HepG2 (cell line): Measurements from ENCODE around the gene DYSF. TPM values are rescaled to one million over a fixed set of nuclear protein-coding genes. Genes with fewer than 3 reads are reported as not detected.

Experiments
- CCDC6 ChIP-seq: sonication (generic); formaldehyde crosslinking; IDR thresholded peaks from 2 replicates; pipeline ENCODE4 v1.8.1; 2022; ENCODE audit warnings: mild to moderate bottlenecking, missing genetic modification reagents, moderate library complexity
- CREBL2 ChIP-seq: sonication (generic); formaldehyde crosslinking; IDR thresholded peaks from 2 replicates; pipeline ENCODE4 v1.8.1; 2023; ENCODE audit warnings: missing genetic modification reagents, mild to moderate bottlenecking, borderline replicate concordance
- ETV5 ChIP-seq: IDR thresholded peaks from 2 replicates; pipeline ENCODE4 v1.6.1; 2018; ENCODE audit warnings: missing biosample characterization, missing genetic modification reagents, inconsistent platforms, borderline replicate concordance
- KAT2B ChIP-seq: fragments of 150-350 bp; IDR thresholded peaks from 2 replicates; pipeline ENCODE4 v1.6.1; 2014; ENCODE audit warnings: low read depth, low read length, borderline replicate concordance
- POLR2AphosphoS2 ChIP-seq: IDR thresholded peaks from 2 replicates; pipeline ENCODE4 v1.6.1; 2011; ENCODE audit warnings: low read depth, low read length, improper control_type of control experiment
- PTBP1 ChIP-seq: fragments of 200-400 bp; formaldehyde crosslinking; IDR thresholded peaks from 2 replicates; pipeline ENCODE4 v1.6.1; 2018; ENCODE audit warnings: low read length, low read depth; ENCODE audit not compliant: poor library complexity, severe bottlenecking
- RERE ChIP-seq: IDR thresholded peaks from 2 replicates; pipeline ENCODE4 v1.6.1; 2016; ENCODE audit warnings: low read depth, missing genetic modification reagents, missing compliant biosample characterization
- ZBTB39 ChIP-seq: sonication (generic); formaldehyde crosslinking; IDR thresholded peaks from 2 replicates; pipeline ENCODE4 v1.5.0; 2020; ENCODE audit warnings: missing genetic modification reagents
- ZNF263 ChIP-seq: sonication (generic); formaldehyde crosslinking; IDR thresholded peaks from 2 replicates; pipeline ENCODE4 v1.4.0; 2020; ENCODE audit warnings: missing genetic modification reagents
- ZNF331 ChIP-seq: sonication (generic); formaldehyde crosslinking; IDR thresholded peaks from 2 replicates; pipeline ENCODE4 v1.4.0; 2020; ENCODE audit warnings: missing genetic modification reagents
- ZNF816 ChIP-seq: sonication (generic); formaldehyde crosslinking; IDR thresholded peaks from 2 replicates; pipeline ENCODE4 v1.8.0; 2022; ENCODE audit warnings: missing genetic modification reagents, mild to moderate bottlenecking, borderline replicate concordance
- polyA plus RNA-seq, 8 experiments: library from polyadenylated mRNA; depleted of rRNA in 3 of 8; stranded (reverse) in 7 of 8; unstranded in 1 of 8; fragments of >200 nt; fragmentation: Illumina TruSeq in 4 of 8; extraction: Trizol in 4 of 8; gene quantifications; 2 replicates each; pipeline versions ENCODE4 v1.2.1 to v1.2.3, GENCODE V29; 2011 to 2016; ENCODE audit warnings: low read depth in 4 of 8, missing spikeins in 1 of 8, mixed read lengths in 1 of 8; ENCODE audit not compliant: insufficient read depth in 1 of 8
- total RNA-seq, 5 experiments: library from RNA; depleted of rRNA; stranded (reverse); fragments of >200 nt; fragmentation: Illumina TruSeq; extraction: Trizol; gene quantifications; 2 replicates each; pipeline ENCODE4 v1.2.3, GENCODE V29; 2016; ENCODE audit warnings: low read depth in 1 of 5
- TF ChIP-seq, protein P1 (sequence below): sonication (generic); formaldehyde crosslinking; IDR thresholded peaks from 2 replicates; pipeline ENCODE4 v1.4.0; 2020; ENCODE audit warnings: missing genetic modification reagents, borderline replicate concordance

Gene DYSF
- total and polyA plus RNA-seq, 2 of the 13 experiments (the other 11 are each of a cell fraction or from before 2014, with no cell fraction given): 0.15 to 2.4 TPM

DNA sequence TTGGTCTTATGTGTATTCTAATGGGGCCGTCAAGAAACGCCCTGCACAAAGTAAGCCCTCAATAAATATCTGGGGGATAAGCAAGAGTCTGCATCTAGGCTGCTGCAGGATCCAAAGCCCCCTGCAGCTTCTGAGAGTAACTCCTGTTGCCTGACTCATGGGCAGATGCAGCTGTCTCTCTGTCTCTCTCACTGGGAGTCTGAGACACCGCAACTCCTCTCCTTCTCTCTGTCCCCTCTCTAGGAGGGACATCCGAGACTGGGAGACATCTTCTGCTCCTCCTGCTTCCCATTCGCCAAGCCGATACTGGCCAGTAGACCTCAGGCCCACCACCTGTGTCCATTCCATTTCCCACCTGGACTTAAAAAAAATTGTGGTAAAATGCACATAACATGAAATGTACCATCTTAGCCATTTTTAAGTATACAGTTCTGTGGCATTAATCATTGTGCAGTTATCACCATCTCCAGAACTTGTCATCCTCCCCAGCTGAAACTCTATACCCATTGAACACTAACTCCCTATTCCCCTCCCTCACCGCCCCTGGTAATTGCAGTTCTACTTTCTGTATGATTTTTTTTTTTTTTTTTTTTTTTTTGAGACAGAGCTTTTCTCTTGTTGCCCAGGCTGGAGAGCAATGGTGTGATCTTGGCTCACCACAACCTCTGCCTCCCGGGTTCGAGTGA is 20.1 kb downstream of the DYSF start (continued):
- TF ChIP-seq ZBTB39 (CRISPR knock-in tag) (no peak), ETV5 (no peak), PTBP1 (no peak), CREBL2 (CRISPR knock-in tag) (no peak), ZNF331 (no peak), ZNF263 (CRISPR knock-in tag) (no peak), KAT2B (no peak), ZNF816 (CRISPR knock-in tag) (no peak), RERE (CRISPR knock-in tag) (no peak), CCDC6 (CRISPR knock-in tag) (no peak), POLR2AphosphoS2 (no peak)
- TF ChIP-seq, protein P1, sequence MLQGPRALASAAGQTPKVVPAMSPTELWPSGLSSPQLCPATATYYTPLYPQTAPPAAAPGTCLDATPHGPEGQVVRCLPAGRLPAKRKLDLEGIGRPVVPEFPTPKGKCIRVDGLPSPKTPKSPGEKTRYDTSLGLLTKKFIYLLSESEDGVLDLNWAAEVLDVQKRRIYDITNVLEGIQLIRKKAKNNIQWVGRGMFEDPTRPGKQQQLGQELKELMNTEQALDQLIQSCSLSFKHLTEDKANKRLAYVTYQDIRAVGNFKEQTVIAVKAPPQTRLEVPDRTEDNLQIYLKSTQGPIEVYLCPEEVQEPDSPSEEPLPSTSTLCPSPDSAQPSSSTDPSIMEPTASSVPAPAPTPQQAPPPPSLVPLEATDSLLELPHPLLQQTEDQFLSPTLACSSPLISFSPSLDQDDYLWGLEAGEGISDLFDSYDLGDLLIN (CRISPR knock-in tag): no peak
- TF ChIP-seq, all 625 proteins: peak for 0
